HL-60 (cell line): ENCODE results near the gene IRGQ.

ENCODE experiments used
- DNase-seq, 2 experiments: peaks; one replicate each; pipeline ENCODE4 v3.0.0-alpha.2; 2010 to 2020; ENCODE audit warnings: low read depth in 1 of 2, low spot score in 1 of 2
- H3K27ac ChIP-seq: fragments of 250-450 bp; sonication (Bioruptor Pico); replicated peaks from 2 replicates; pipeline ENCODE4 v1.5.1; 2020; ENCODE audit warnings: mild to moderate bottlenecking, moderate library complexity
- H3K27me3 ChIP-seq: fragments of 250-450 bp; sonication (Bioruptor Pico); 2 replicates; pipeline ENCODE4 v1.5.1; 2021; ENCODE audit warnings: mild to moderate bottlenecking, moderate library complexity; ENCODE audit not compliant: insufficient read depth, poor library complexity, severe bottlenecking
- H3K4me3 ChIP-seq: replicated peaks from 2 replicates; pipeline ENCODE4 v1.5.1; 2011; ENCODE audit warnings: mild to moderate bottlenecking, control low read depth, low read length; ENCODE audit not compliant: insufficient read depth
- CTCF ChIP-seq: IDR thresholded peaks from one replicate; pipeline ENCODE4 v1.5.1; 2011; ENCODE audit warnings: low read length, control low read depth, inconsistent platforms; ENCODE audit not compliant: insufficient read depth
- GABPA ChIP-seq: IDR thresholded peaks from 2 replicates; pipeline ENCODE4 v1.6.1; 2012; ENCODE audit warnings: low read depth
- POLR2AphosphoS5 ChIP-seq: IDR thresholded peaks from 2 replicates; pipeline ENCODE4 v1.6.1; 2012; ENCODE audit warnings: low read depth
- SPI1 ChIP-seq: IDR thresholded peaks from 2 replicates; pipeline ENCODE4 v1.6.1; 2012; ENCODE audit warnings: low read depth, mild to moderate bottlenecking, borderline replicate concordance
- TF ChIP-seq, protein P1 (sequence below): IDR thresholded peaks from 2 replicates; pipeline ENCODE4 v1.6.1; 2012; ENCODE audit warnings: low read depth; ENCODE audit not compliant: insufficient replicate concordance

IRGQ gene

DNA sequence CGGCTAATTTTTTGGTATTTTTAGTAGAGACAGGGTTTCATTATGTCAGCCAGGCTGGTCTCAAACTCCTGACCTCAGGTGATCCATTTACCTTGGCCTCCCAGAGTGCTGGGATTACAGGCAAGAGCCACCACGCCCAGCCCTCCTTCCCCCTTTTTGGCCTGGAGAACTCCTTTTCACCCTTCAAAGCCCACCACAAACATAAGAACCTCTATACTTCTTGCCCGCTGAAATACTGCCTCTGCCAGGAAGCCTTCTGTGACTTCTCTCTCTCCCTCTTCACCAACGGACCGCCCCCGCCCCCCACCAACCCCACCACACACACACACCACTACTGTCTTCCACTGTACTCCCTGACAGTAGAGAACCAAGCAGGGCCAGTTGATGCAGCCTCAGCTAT lies 21.0 kb upstream of the IRGQ start:
- DNase-seq, result no peak
- no peak for TF ChIP-seq CTCF
- TF ChIP-seq POLR2AphosphoS5, result no peak
- no peak for TF ChIP-seq SPI1
- no peak for TF ChIP-seq GABPA
- TF ChIP-seq, protein P1, sequence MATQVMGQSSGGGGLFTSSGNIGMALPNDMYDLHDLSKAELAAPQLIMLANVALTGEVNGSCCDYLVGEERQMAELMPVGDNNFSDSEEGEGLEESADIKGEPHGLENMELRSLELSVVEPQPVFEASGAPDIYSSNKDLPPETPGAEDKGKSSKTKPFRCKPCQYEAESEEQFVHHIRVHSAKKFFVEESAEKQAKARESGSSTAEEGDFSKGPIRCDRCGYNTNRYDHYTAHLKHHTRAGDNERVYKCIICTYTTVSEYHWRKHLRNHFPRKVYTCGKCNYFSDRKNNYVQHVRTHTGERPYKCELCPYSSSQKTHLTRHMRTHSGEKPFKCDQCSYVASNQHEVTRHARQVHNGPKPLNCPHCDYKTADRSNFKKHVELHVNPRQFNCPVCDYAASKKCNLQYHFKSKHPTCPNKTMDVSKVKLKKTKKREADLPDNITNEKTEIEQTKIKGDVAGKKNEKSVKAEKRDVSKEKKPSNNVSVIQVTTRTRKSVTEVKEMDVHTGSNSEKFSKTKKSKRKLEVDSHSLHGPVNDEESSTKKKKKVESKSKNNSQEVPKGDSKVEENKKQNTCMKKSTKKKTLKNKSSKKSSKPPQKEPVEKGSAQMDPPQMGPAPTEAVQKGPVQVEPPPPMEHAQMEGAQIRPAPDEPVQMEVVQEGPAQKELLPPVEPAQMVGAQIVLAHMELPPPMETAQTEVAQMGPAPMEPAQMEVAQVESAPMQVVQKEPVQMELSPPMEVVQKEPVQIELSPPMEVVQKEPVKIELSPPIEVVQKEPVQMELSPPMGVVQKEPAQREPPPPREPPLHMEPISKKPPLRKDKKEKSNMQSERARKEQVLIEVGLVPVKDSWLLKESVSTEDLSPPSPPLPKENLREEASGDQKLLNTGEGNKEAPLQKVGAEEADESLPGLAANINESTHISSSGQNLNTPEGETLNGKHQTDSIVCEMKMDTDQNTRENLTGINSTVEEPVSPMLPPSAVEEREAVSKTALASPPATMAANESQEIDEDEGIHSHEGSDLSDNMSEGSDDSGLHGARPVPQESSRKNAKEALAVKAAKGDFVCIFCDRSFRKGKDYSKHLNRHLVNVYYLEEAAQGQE, result no peak
- H3K4me3 ChIP-seq, result no peak overlapping the region

GRCh38 chr19:43616306-43616705 lies 20.4 kb upstream of the IRGQ start:
- Histone ChIP-seq H3K27me3 (no peaks in the 10 kb centered on the region), H3K27ac (no peak overlapping the region), H3K4me3 (no peak overlapping the region)
- no peak for DNase-seq
- TF ChIP-seq SPI1 (no peak), POLR2AphosphoS5 (no peak)
- TF ChIP-seq, protein P1, result no peak

More for the DNA sequence above, 21.0 kb upstream of the IRGQ start:
- H3K27me3 ChIP-seq, result no peaks in the 10 kb centered on the region
- no peak overlapping the region for H3K27ac ChIP-seq

- H3K4me3 ChIP-seq, result no peak overlapping the region
- no peak overlapping the region for H3K27ac ChIP-seq
- DNase-seq, result no peak
- TF ChIP-seq, protein P1, result no peak
- no peaks in the 10 kb centered on the region for H3K27me3 ChIP-seq
Measured at GRCh38 chr19:43612374-43612773, 16.4 kb upstream of the IRGQ start.

DNA sequence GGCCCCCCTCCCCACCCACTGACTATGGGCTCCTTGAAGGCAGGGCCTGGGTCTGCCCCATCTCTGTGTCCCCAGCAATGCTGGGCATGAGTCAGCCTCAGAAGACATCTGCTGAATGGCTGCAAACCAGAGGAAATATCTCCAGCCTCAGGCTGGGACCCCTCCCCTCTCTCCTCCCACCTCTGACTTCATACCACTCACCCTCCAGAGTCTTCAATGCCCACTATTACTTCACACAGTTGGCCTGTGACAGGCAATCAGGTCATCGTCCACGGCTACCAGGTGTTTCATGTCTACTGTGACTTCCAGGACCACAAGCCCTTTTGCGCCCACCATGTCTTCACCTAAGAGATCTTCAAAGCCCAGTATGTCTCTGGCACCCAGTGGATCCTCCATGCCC lies 15.9 kb upstream of the IRGQ start, which contains the start of gene SRRM5:
TSS of gene SRRM5 (plus strand) at position 301 of the 400 bp plus-strand sequence. CDS start at position 335, 34 bp downstream.
- Histone ChIP-seq H3K4me3 (no peak within 1 kb of the TSS), H3K27ac (no peak within 1 kb of the TSS), H3K27me3 (no peaks in the 10 kb centered on the region)
- no peak for TF ChIP-seq GABPA
- TF ChIP-seq, protein P1, result no peak
- no peak for TF ChIP-seq SPI1
- no peak for TF ChIP-seq POLR2AphosphoS5
- no peak for TF ChIP-seq CTCF
- DNase-seq, result no peak
